Measurements from ENCODE around the gene COQ8A. TPM values are rescaled to one million over a fixed set of nuclear protein-coding genes. Genes with fewer than 3 reads are reported as not detected.

The COQ8A gene
- polyA plus RNA-seq, 2 of the 4 experiments (the other 2 are of a cell fraction) = 10.8 to 12.4 TPM

- Histone ChIP-seq H3K4me3 (no peak overlapping the region), H3K27ac (no peak overlapping the region), H3K4me2 (no peak overlapping the region), H3K4me1 (no peaks in the 10 kb centered on the region), H3K9me3 (no peaks in the 10 kb centered on the region)
- CTCF ChIA-PET = interaction anchor here (1.0 kb wide), 1 partner anchor 467 kb away, joined by 3 read pairs; no protein-coding TSS in a partner anchor
- ATAC-seq (peak in 1 of 2 experiments; percentile 2; a peak in 1 of 6 replicates), DNase-seq (ENCODE audit: low read depth in 1 of 2, low spot score in 1 of 2) (no peak), FAIRE-seq (no peak)
- TF ChIP-seq ZNF302 (CRISPR knock-in tag; IDR thresholded peaks at IDR 0.05) (no peak), HOXB5 (CRISPR knock-in tag; IDR thresholded peaks at IDR 0.05) (no peak), KDM5A (IDR thresholded peaks at IDR 0.05) (no peak), HES2 (IDR thresholded peaks at IDR 0.05) (no peak), HOXA7 (CRISPR knock-in tag; IDR thresholded peaks at IDR 0.05) (no peak), EHMT2 (IDR thresholded peaks at IDR 0.05; ENCODE audit: low read depth) (no peak), HDAC2 (IDR thresholded peaks at IDR 0.05) (no peak), FOSL2 (IDR thresholded peaks at IDR 0.05) (no peak), FOSL2 (CRISPR knock-in tag; IDR thresholded peaks at IDR 0.05) (no peak), CHD2 (IDR thresholded peaks at IDR 0.05; ENCODE audit: low read length, partially characterized antibody) (no peak), USF2 (IDR thresholded peaks at IDR 0.05) (no peak), HEYL (CRISPR knock-in tag; IDR thresholded peaks at IDR 0.05) (no peak), ESRRA (IDR thresholded peaks at IDR 0.05; ENCODE audit: borderline replicate concordance, low read length) (no peak), NR3C1 (IDR thresholded peaks at IDR 0.05) (no peak), BHLHE40 (IDR thresholded peaks at IDR 0.05; ENCODE audit: low read depth, low read length) (no peak), POLR2A (IDR thresholded peaks at IDR 0.05; ENCODE audit: low read length) (no peak), REST (IDR thresholded peaks at IDR 0.05) (no peak), FOSB (CRISPR knock-in tag; IDR thresholded peaks at IDR 0.05) (no peak), ATOH8 (CRISPR knock-in tag; IDR thresholded peaks at IDR 0.05; ENCODE audit: low read depth) (no peak)
- POLR2A ChIA-PET = no interaction called here
- WGBS (ENCODE audit: missing lambda C conversion rate) = 86% methylated on average over 25 of the region's 26 CpGs
These were observed 40.7 kb downstream of the COQ8A start for GRCh38 chr1:226980565-226981385.

GRCh38 chr1:226981386-226981817, 41.3 kb downstream of the COQ8A start:
- no peak overlapping the region for H3K4me3 ChIP-seq
- TF ChIP-seq GATA3 (IDR thresholded peaks at IDR 0.05; ENCODE audit: borderline replicate concordance) = no peak
- no peak for TF ChIP-seq KDM5A (IDR thresholded peaks at IDR 0.05)
- TF ChIP-seq E2F6 (IDR thresholded peaks at IDR 0.05; ENCODE audit: borderline replicate concordance, low read depth) = no peak
- no peak for TF ChIP-seq ZC3H11A (IDR thresholded peaks at IDR 0.05)
- TF ChIP-seq POLR2AphosphoS2 (conservative IDR thresholded peaks at IDR 0.05; ENCODE audit: low read length) = no peak
- no peaks in the 10 kb centered on the region for H3K4me1 ChIP-seq
- no peaks in the 10 kb centered on the region for H3K9me3 ChIP-seq
- no peak overlapping the region for H3K27ac ChIP-seq
- CTCF ChIA-PET = interaction anchor here (1.0 kb wide), 1 partner anchor 466 kb away, joined by 3 read pairs; no protein-coding TSS in a partner anchor
- H3K4me2 ChIP-seq = no peak overlapping the region
- WGBS (ENCODE audit: missing lambda C conversion rate) = 94% methylated on average over 7 of the region's 12 CpGs
- no peak; a peak in 1 of 6 replicates for ATAC-seq
- POLR2A ChIA-PET = no interaction called here
- no peak for FAIRE-seq
- no peak for DNase-seq (ENCODE audit: low read depth in 1 of 2, low spot score in 1 of 2)

All from A549 (cell line).